HG02885 (cell line): ENCODE measurements around the gene ALDH3B1.
A peak's percentile ranks its signal among the peaks of the same experiment; 100 is the strongest.

Source experiments
- ATAC-seq: cut with Tn5 transposase; IDR thresholded peaks from one replicate; pipeline ENCODE4 v1.9.1; 2021; ENCODE audit warnings: mild to moderate bottlenecking; ENCODE audit not compliant: unreplicated experiment, poor library complexity

ALDH3B1 gene

GRCh38 chr11:68027667-68028066 lies 17.5 kb downstream of the ALDH3B1 start:
- no peak for ATAC-seq

GRCh38 chr11:68028802-68029545 lies 18.8 kb downstream of the ALDH3B1 start:
- no peak for ATAC-seq

GRCh38 chr11:68030318-68031143 lies 20.4 kb downstream of the ALDH3B1 start, which contains the start of gene NDUFS8:
TSS of gene NDUFS8 (plus strand) at chr11:68030681. CDS start at chr11:68032152, 1,471 bp downstream.
- peak; percentile 95 for ATAC-seq

GRCh38 chr11:68031144-68031464 lies 21.0 kb downstream of the ALDH3B1 start:
- ATAC-seq = no peak

- no peak for ATAC-seq
These were observed 21.9 kb downstream of the ALDH3B1 start for GRCh38 chr11:68032003-68032402.

- ATAC-seq = no peak
These were observed 23.0 kb downstream of the ALDH3B1 start for GRCh38 chr11:68032997-68033707.

GRCh38 chr11:68033708-68034045 lies 23.6 kb downstream of the ALDH3B1 start:
- no peak for ATAC-seq

- ATAC-seq = no peak
These were observed 25.2 kb downstream of the ALDH3B1 start for GRCh38 chr11:68035266-68035876.

- ATAC-seq = no peak
These were observed 26.1 kb downstream of the ALDH3B1 start for GRCh38 chr11:68036141-68036716.

GRCh38 chr11:68036717-68037239 lies 26.7 kb downstream of the ALDH3B1 start:
- no peak for ATAC-seq

- no peak for ATAC-seq
These were observed 27.5 kb downstream of the ALDH3B1 start for GRCh38 chr11:68037411-68038225.

GRCh38 chr11:68038226-68038717 lies 28.1 kb downstream of the ALDH3B1 start:
- ATAC-seq = no peak

- peak; percentile 49 for ATAC-seq
These were observed 28.8 kb downstream of the ALDH3B1 start, which contains the start of gene TCIRG1 for GRCh38 chr11:68038718-68039525. TSS of gene TCIRG1 (plus strand) at chr11:68039025. CDS start at chr11:68041272, 2,247 bp downstream.

- no peak for ATAC-seq
These were observed 29.5 kb downstream of the ALDH3B1 start for GRCh38 chr11:68039526-68040086.

- peak; percentile 59 for ATAC-seq
These were observed 30.2 kb downstream of the ALDH3B1 start for GRCh38 chr11:68040101-68040956.

- ATAC-seq = no peak
These were observed 30.9 kb downstream of the ALDH3B1 start for GRCh38 chr11:68040957-68041591.
